ENCODE measurements around the gene SUSD6.

SUSD6 gene

GRCh38 chr14:69648480-69649451, 37.4 kb downstream of the SUSD6 start:
- no peak for DNase-seq (ENCODE audit: low spot score)

- DNase-seq (ENCODE audit: low spot score), result no peak
Measured at GRCh38 chr14:69650948-69651369, 39.6 kb downstream of the SUSD6 start.

GRCh38 chr14:69651664-69652063, 40.3 kb downstream of the SUSD6 start:
- no peak for DNase-seq (ENCODE audit: low spot score)

GRCh38 chr14:69652942-69653684, 41.7 kb downstream of the SUSD6 start:
- DNase-seq (ENCODE audit: low spot score), result no peak

GRCh38 chr14:69654116-69654515, 42.7 kb downstream of the SUSD6 start:
- DNase-seq (ENCODE audit: low spot score), result no peak

- DNase-seq (ENCODE audit: low spot score), result no peak
Measured at GRCh38 chr14:69657950-69658355, 46.6 kb downstream of the SUSD6 start.

GRCh38 chr14:69658664-69659261, 47.4 kb downstream of the SUSD6 start:
- DNase-seq (ENCODE audit: low spot score), result no peak

- no peak for DNase-seq (ENCODE audit: low spot score)
Measured at GRCh38 chr14:69660344-69661193, 49.2 kb downstream of the SUSD6 start.

- no peak for DNase-seq (ENCODE audit: low spot score)
Measured at GRCh38 chr14:69661194-69661537, 49.8 kb downstream of the SUSD6 start.

GRCh38 chr14:69662636-69663299, 51.4 kb downstream of the SUSD6 start:
- DNase-seq (ENCODE audit: low spot score), result no peak

GRCh38 chr14:69663300-69663643, 51.9 kb downstream of the SUSD6 start:
- no peak for DNase-seq (ENCODE audit: low spot score)

- DNase-seq (ENCODE audit: low spot score), result no peak
Measured at GRCh38 chr14:69664265-69664664, 52.9 kb downstream of the SUSD6 start.

- DNase-seq (ENCODE audit: low spot score), result no peak
Measured at GRCh38 chr14:69664865-69665526, 53.6 kb downstream of the SUSD6 start.

GRCh38 chr14:69665631-69666030, 54.2 kb downstream of the SUSD6 start:
- no peak for DNase-seq (ENCODE audit: low spot score)

GRCh38 chr14:69666112-69666511, 54.7 kb downstream of the SUSD6 start:
- no peak for DNase-seq (ENCODE audit: low spot score)

- DNase-seq (ENCODE audit: low spot score), result no peak
Measured at GRCh38 chr14:69666690-69667211, 55.4 kb downstream of the SUSD6 start.

- no peak for DNase-seq (ENCODE audit: low spot score)
Measured at GRCh38 chr14:69667938-69668335, 56.5 kb downstream of the SUSD6 start.

GRCh38 chr14:69669375-69669774, 58.0 kb downstream of the SUSD6 start:
- DNase-seq (ENCODE audit: low spot score), result no peak

- DNase-seq (ENCODE audit: low spot score), result no peak
Measured at GRCh38 chr14:69670093-69670492, 58.7 kb downstream of the SUSD6 start.

- DNase-seq (ENCODE audit: low spot score), result no peak
Measured at GRCh38 chr14:69671365-69672030, 60.1 kb downstream of the SUSD6 start.

All from RKO (cell line).